ENCODE data around the gene CAMKK2.

The CAMKK2 gene

GRCh38 chr12:121246893-121247557 lies 49.5 kb downstream of the CAMKK2 start:
- CTCF ChIA-PET, result interaction anchor here (0.8 kb wide), 1 partner anchor 16 kb away, joined by 3 read pairs; no protein-coding TSS in a partner anchor
- H3K4me3 ChIP-seq (ENCODE audit: low read depth, low read length), result no peak overlapping the region
- POLR2A ChIA-PET, result no interaction called here
- no peak for DNase-seq (ENCODE audit: low read depth, low spot score)
- no peak for TF ChIP-seq CTCF (IDR thresholded peaks at IDR 0.05; ENCODE audit: insufficient read depth, low read length, missing control alignments)

DNA sequence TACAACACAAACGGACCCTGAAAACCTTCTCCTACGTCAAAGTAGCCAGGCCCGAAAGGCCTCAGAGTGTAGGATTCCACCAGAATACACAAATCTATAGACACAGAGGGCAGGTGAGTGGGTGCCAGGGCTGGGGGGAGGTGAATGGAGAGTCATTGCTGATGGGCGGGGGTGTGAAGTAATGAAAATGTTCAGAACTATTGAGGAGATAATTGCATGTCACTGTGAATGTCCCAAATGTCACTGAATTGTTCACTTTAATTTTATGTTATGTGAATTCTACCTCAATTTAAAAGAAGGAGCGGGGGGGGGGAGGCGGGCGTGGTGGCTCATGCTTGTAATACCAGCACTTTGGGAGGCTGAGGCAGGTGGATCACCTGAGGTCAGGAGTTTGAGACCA lies 50.6 kb downstream of the CAMKK2 start:
- no peak for TF ChIP-seq CTCF (IDR thresholded peaks at IDR 0.05; ENCODE audit: insufficient read depth, low read length, missing control alignments)
- H3K4me3 ChIP-seq (ENCODE audit: low read depth, low read length), result no peak overlapping the region
- ChIA-PET CTCF (no interaction called here), POLR2A (no interaction called here)
- DNase-seq (ENCODE audit: low read depth, low spot score), result no peak

- TF ChIP-seq CTCF (IDR thresholded peaks at IDR 0.05; ENCODE audit: insufficient read depth, low read length, missing control alignments), result no peak
- no peak for DNase-seq (ENCODE audit: low read depth, low spot score)
- POLR2A ChIA-PET, result no interaction called here
- H3K4me3 ChIP-seq (ENCODE audit: low read depth, low read length), result no peak overlapping the region
- CTCF ChIA-PET, result no interaction called here
These were observed 51.5 kb downstream of the CAMKK2 start for GRCh38 chr12:121245031-121245430.

DNA sequence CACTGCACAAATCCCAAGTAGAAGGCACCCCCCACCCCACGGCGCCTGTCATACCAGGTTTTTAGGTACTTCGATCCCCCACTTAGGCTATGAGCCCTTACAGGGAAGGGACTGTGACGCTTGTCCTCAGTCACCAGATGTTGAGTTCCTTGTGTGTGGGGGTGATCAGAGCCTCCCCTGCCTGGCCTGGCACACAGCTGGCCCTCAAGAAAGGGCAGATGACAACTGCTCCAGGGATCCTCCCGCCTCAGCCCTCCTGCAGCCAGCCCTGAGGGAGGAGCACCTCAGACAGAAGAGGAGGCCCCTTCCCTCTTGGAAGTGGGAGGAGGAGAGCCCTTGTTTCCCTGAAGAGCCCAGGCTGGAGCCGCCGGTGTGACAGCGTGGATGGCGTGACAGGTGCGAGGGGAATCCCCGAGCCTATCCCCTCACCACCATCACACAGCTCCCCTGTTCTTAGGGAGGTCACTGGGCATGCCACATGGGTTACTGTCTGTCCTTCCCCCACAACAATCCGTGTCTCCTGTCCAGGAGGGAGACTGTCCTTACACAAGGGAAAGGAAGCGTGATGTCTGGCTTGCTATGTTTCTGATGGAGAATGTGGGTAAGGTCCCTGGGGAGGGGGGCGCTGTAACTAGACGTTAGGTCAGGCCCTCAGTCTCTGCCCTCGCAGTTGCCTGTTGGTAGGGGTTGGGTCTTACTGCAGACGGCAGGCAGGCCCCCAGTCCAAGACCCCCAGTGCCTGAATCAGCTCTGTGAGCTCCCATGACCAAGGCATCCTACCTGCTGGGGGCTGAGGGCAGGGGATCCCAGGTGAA lies 55.1 kb downstream of the CAMKK2 start:
- no peak for TF ChIP-seq CTCF (IDR thresholded peaks at IDR 0.05; ENCODE audit: insufficient read depth, low read length, missing control alignments)
- DNase-seq (ENCODE audit: low read depth, low spot score), result no peak
- POLR2A ChIA-PET, result no interaction called here
- CTCF ChIA-PET, result interaction anchor here (6.1 kb wide), 1 partner anchor 11 kb away, joined by 60 read pairs; no protein-coding TSS in a partner anchor
- H3K4me3 ChIP-seq (ENCODE audit: low read depth, low read length), result no peak overlapping the region

DNA sequence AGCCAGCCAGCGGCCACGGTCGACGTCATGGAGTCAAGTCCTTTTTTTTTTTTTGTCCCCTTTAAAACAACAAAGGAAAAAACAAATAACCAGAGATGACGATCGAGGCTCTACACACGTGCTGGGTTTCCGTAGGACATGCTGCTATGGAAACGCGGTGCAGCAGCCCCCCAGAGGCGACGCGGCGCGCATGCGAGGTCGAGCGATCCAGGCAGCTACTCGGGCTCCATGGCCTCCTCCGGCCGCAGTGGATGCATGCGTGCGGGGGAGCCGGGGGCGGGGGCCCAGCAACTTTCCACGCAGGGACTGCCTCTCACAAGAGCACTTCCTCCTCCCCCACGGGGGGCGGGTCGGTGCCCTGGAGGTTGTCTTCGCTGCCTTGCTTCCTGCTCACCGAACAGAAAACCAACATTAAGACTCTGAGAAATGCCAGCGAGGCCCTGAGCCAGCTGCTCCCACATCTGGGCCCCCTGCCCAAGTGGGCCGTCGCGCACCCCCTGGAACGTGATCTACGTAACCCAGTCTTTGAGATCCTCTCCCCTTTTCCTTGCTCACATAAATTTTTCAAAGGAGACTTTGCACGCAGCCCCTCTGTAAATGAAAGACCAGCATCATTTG lies 55.9 kb downstream of the CAMKK2 start:
- CTCF ChIA-PET, result interaction anchor here (6.1 kb wide), 1 partner anchor 10 kb away, joined by 60 read pairs; no protein-coding TSS in a partner anchor
- DNase-seq (ENCODE audit: low read depth, low spot score), result no peak
- TF ChIP-seq CTCF (IDR thresholded peaks at IDR 0.05; ENCODE audit: insufficient read depth, low read length, missing control alignments), result no peak
- POLR2A ChIA-PET, result no interaction called here
- no peak overlapping the region for H3K4me3 ChIP-seq (ENCODE audit: low read depth, low read length)

- no peak overlapping the region for H3K4me3 ChIP-seq (ENCODE audit: low read depth, low read length)
- CTCF ChIA-PET, result interaction anchor here (1.4 to 6.1 kb wide), 3 partner anchors 10 to 180 kb away, joined by 4 to 60 read pairs (median 5); no protein-coding TSS in a partner anchor
- TF ChIP-seq CTCF (IDR thresholded peaks at IDR 0.05; ENCODE audit: insufficient read depth, low read length, missing control alignments), result no peak
- POLR2A ChIA-PET, result no interaction called here
- DNase-seq (ENCODE audit: low read depth, low spot score), result no peak
These were observed 56.5 kb downstream of the CAMKK2 start for GRCh38 chr12:121240062-121240420.

Measured in AG04449 (cell line).